ENCODE data around the gene PPP1R3G.

The PPP1R3G gene

DNA sequence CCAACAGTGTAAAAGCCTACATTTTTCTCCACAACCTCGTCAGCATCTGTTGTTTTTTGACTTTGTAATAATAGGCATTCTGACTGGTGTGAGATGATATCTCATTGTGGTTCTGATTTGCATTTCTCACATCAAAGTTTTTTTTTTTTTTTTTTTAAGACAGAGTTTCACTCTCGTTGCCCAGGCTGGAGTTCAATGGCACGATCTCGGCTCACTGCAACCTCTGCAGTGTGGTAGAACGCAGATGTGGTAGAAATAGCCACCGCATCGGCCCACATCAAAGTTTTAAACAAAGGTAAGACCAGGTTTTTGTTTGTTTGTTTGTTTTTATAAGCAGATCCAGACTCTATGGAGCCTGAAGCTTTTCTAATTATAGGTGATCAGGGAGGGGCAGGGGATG lies 12.7 kb upstream of the PPP1R3G start:
- DNase-seq (ENCODE audit: low read depth), result no peak

- DNase-seq (ENCODE audit: low read depth), result no peak
Observed at GRCh38 chr6:5073992-5074391, 11.1 kb upstream of the PPP1R3G start.

- no peak for DNase-seq (ENCODE audit: low read depth)
Observed at GRCh38 chr6:5076931-5077330, 8.2 kb upstream of the PPP1R3G start.

DNA sequence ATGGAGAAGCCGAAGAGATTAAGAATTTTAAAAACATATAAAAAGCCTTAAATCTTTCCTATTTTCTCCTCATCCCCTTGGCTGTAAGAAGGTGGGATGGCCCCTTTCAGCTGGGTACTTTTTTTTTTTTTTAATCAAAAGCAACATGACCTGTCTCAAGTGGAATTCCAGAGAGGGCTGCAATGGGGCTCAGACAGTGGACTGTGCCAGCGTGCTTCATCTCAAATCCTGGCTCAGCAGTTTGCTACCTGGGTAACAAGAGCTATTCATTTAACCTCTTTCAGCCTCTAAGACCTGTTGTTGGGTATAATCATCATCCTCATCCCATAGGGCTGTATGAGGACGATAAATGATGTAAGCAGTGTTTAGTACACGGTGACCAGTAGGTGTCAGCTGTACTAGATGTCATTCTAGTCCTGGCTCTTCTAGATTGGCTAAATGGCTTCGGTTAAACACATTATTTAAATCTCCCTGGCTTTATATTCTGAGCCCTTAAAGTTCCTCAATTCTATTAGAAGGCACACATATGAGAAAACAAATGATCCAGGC lies 6.9 kb upstream of the PPP1R3G start:
- no peak for DNase-seq (ENCODE audit: low read depth)

DNA sequence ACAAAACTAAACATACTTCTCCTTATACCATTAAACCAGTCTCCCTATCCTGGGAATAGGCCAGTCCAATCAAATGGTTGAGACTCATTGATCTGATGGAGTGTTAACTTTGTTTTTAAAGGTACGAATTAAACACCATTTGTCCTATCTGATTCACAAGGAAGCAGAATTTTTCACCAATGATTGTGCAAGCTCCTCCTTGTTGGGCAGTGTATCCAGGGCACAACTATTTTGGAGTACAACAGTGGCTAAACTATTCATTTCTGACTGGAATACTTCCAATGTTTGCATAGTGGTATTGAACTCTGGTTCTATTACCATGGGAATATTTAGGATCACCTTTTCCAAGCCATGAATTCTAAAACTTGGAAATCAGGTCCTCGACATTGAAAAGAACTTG lies 5.4 kb upstream of the PPP1R3G start:
- DNase-seq (ENCODE audit: low read depth), result no peak

- DNase-seq (ENCODE audit: low read depth), result no peak
Observed at GRCh38 chr6:5080574-5080973, 4.6 kb upstream of the PPP1R3G start.

DNA sequence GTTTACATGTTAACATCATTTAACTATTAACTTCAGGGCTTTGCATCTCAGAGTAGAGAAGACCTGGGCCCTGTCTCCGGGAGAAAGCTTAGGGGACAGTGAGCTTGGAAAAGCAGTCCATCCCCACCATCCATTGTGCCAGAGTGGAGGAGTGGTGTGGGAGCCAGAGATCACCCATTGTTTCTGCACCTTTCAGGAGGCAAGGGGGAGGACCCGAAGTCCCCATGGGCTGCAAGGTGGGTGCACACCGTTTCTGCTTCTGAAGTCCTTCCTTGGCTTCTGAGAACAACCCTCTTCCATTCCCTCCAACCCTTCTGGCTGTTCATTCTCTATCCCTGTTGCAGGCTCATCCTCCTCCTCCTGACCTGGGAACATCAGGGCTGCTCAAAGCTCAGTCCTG lies 4.0 kb upstream of the PPP1R3G start:
- DNase-seq (ENCODE audit: low read depth), result no peak

GRCh38 chr6:5081955-5082354 lies 3.2 kb upstream of the PPP1R3G start:
- no peak for DNase-seq (ENCODE audit: low read depth)

- DNase-seq (ENCODE audit: low read depth), result no peak
Observed at GRCh38 chr6:5082487-5083306, 2.4 kb upstream of the PPP1R3G start.

- DNase-seq (ENCODE audit: low read depth), result no peak
Observed at GRCh38 chr6:5083307-5083583, 1.9 kb upstream of the PPP1R3G start.

GRCh38 chr6:5083813-5084359 lies 1.3 kb upstream of the PPP1R3G start:
- DNase-seq (ENCODE audit: low read depth), result no peak

DNA sequence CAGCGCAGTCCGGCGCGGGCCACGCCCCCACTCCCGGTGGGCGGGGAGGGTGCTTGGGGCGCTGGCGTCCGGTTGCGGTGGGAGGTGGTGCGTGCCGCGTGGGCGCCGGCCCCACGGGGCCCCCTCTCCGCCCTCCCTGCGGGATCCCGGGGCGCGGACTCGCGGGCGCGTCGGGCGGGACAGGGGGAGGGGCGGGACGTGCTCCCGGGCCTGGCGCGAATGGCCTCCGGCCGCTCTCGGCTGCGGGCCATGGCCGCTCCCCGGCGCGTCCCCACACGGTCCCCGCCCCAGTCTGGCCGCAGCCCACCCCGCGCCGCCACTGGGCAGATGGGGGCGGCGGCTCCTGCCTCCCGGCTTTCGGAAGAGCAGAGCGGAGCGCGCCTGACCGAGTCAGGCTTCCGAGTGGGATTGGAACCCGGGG lies 771 bp upstream of the PPP1R3G start:
- DNase-seq (ENCODE audit: low read depth), result no peak

DNA sequence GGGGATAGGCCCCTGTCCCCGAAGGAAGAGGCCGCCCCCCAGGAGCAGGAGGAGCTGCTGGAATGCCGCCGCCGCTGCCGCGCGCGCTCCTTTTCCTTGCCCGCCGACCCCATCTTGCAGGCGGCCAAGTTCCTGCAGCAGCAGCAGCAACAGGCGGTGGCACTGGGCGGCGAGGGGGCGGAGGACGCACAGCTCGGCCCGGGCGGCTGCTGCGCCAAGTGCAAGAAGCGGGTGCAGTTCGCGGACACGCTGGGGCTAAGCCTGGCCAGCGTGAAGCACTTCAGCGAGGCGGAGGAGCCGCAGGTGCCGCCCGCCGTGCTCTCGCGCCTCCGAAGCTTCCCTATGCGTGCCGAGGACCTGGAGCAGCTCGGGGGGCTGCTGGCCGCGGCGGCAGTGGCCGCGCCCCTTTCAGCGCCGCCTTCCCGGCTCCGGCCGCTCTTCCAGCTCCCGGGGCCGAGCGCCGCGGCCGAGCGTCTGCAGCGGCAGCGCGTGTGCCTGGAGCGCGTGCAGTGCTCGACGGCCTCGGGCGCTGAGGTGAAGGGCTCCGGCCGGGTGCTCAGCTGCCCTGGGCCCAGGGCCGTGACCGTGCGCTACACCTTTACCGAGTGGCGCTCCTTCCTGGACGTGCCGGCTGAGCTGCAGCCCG lies 630 bp downstream of the PPP1R3G start:
- DNase-seq (ENCODE audit: low read depth), result no peak

GRCh38 chr6:5086294-5086890 lies 1.3 kb downstream of the PPP1R3G start:
- DNase-seq (ENCODE audit: low read depth), result no peak

DNA sequence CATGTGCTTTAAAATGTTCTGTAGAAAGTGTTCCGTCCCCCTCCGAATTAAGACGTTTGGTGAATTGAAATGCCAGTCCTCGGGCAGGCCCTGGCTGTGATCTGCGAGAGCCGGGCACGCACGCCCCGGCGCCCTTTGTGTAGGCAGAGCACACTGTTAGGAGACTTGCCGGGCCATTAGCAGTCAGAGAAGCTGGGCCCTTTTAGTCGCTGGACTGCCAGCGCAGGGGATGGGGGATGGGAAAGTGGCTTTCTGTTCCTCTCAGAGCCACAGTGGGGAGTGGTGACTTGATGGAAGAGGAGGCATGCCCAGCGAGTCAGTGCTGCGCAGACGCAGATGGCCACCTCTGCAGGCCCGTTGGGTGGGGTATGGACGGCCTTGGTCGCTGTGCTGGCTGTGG lies 2.2 kb downstream of the PPP1R3G start:
- DNase-seq (ENCODE audit: low read depth), result no peak

GRCh38 chr6:5088780-5089179 lies 3.6 kb downstream of the PPP1R3G start:
- DNase-seq (ENCODE audit: low read depth), result no peak

DNA sequence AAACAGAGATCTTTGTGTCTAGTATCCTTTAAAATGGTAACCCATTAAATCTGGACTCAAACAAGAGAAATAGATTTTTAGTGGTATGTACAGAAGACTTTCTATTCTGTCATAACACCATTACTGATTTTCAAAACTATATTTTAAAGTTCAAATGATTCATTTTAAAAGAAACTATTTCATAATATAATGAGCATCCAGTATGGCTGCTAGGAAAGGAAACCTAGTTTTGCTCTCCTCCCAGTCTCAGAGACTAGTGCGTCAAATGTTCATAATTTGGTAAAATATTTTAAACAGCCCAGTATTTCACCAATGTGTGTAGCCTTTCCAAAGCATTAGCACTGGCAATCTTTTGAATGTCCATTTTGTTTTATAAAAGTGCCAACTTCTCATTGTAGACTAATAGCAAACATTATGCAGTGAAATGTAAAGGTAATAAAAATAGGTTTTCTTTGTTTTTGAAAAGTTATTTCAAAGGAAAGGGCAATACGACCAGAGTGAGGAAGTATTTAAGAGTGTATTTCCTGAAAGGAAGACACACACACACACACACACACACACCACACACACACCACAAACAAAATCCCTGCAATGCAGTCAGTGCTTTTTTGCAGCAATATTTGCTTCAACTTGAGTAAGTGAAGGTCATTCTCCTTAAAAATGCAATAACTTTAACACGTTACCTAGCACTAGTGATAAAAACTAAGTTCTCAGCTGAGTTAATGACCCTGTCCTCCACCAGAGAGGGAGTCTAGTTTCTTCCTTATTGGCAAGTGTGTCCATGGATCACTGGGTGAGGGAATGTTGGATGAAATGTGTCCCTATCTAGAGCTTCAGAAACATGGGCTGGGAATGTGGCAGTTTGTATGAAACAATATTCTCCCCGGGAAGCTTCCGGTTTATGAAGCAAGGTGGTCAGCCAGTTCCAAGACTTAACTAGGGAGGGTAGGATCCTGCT lies 4.6 kb downstream of the PPP1R3G start:
- no peak for DNase-seq (ENCODE audit: low read depth)

DNA sequence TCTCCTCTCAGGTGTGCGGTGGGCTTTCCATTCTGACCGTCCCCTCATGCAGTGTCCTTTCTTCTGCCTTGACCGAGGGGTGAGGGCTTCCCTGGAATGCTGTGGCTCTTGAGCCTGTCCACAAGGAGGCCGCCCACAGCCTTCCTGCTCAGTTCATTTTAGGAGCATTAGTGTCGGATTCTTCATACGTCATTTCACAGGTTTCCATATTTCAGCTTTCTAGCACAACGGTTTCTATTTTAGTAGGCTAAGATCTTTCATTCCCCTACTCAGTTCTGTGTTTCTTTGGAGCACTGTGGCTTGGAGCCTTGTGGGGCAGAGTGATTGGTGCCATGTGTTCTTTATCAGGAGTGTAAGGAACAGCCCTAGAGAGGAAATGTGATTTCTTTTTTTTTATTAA lies 5.5 kb downstream of the PPP1R3G start:
- DNase-seq (ENCODE audit: low read depth), result no peak

DNA sequence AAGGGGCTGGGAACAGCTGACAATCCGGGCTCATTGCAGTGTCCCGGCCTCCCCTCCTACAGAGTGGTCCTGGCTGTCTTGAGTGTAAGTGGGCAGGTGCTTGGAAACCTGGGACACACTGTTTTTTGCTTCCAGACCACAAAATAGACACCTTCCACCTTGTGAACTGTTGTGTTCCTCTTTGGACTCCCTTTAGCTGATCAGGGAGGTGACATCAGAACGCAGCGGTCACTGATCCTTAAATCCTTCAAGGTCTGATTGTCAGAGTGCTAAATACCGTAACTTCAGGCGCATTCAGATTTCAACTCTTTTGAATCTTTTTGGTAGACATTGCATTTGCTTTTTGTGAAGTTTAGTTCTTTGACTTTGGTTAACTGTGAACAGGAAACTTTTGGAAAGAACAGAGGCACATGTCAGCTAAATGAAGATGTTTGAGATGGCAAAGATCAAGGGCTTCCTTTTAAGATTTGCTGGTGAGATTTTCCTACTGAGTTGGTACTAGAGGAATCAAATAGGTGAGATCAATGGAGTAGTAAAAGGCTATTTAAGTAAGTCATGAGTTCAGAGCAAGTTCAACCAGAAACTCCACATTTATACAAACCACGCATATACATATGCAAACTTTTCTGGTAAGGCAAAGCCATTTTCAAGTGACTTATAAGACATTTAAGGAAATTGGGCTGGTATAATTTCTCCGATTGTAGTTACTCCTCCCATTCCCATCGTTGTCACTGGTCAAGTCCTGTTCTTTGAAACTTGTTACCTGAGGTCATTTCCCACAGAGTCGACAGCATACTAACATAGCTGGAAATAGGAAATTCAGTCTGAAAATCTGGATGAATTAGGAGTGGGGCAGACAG lies 6.3 kb downstream of the PPP1R3G start:
- DNase-seq (ENCODE audit: low read depth), result no peak

DNA sequence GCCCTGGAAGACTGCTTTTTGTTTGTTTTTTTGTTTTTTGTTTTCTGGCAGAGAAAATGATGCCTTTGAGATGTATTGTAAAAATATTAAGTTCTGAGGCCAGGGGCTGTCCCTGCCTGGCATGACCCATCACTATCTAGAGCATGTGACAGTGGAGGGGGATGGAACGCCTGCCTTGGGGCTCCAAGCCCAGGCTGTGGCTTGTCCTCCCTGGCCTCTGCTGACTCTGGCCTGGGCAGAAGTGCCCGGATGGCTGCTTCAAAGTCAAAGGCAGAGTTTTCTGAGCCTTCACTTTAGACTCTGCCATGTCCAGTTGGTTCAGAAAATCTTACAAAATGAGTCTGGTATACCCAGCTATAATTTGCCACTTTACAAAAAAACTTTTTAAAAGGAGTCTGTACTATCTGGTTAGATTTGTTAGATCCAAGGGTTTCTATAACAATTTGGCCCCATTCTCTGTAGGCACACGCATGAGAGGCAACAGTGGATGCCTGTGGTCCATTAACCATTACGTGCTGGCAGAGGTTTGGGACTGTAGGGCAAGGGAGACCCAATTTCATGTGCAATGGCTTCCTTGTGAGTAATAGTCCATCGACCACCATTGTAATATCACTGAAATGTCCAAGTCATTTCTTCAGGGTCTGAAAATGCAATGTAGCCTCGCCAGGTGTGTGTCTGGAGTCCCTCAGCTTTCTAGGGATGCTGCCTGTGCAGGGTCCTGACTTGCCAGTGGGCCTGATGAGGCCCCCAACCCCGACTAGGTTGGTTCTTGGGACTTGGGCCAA lies 8.3 kb downstream of the PPP1R3G start:
- DNase-seq (ENCODE audit: low read depth), result no peak

Measured in activated T-helper 1 cell treated with Interleukin-2 at 50 U/mL for 16 hours (primary cell).